Neural cell (in vitro differentiated cells): ENCODE measurements around the gene CCDC69. TPM values are rescaled to one million over a fixed set of nuclear protein-coding genes. Genes with fewer than 3 reads are reported as not detected.
"Not testable (repeated sequence)": the region's sequence is repeated elsewhere in the genome, so short reads cannot be mapped to it uniquely, and the experiment has no call there.

Source experiments
- H2AFZ ChIP-seq: fragments of 200-600, 300-800 bp; sonication (generic), shearing (Covaris generic); 2 replicates; pipeline ENCODE4 v1.6.0; 2014; ENCODE audit warnings: low read depth, mild to moderate bottlenecking, antibody characterized with exemption, low read length, moderate library complexity
- H3F3A ChIP-seq: fragments of 200-600 bp; shearing (Covaris generic); 2 replicates; pipeline ENCODE4 v1.6.1; 2016; ENCODE audit warnings: mild to moderate bottlenecking, moderate library complexity, mixed read lengths, antibody characterized with exemption, low read length; ENCODE audit not compliant: insufficient read depth, poor library complexity, severe bottlenecking
- H3K27ac ChIP-seq: fragments of 200-600, 300-800 bp; sonication (generic), shearing (Covaris generic); 2 replicates; pipeline ENCODE4 v1.5.1; 2014; ENCODE audit warnings: mild to moderate bottlenecking, low read length, moderate library complexity
- H3K27me3 ChIP-seq: fragments of 300-800, 200-600 bp; sonication (generic), shearing (Covaris generic); 2 replicates; pipeline ENCODE4 v1.6.0; 2014; ENCODE audit warnings: mild to moderate bottlenecking, low read depth, low read length, moderate library complexity; ENCODE audit not compliant: insufficient read depth
- H3K36me3 ChIP-seq: fragments of 300-800, 200-600 bp; sonication (generic), shearing (Covaris generic); 2 replicates; pipeline ENCODE4 v1.5.1; 2014; ENCODE audit warnings: mild to moderate bottlenecking, antibody characterized with exemption, low read length, moderate library complexity; ENCODE audit not compliant: insufficient read depth
- H3K4me2 ChIP-seq: fragments of 300-800, 200-600 bp; sonication (generic), shearing (Covaris generic); 2 replicates; pipeline ENCODE4 v1.6.0; 2014; ENCODE audit warnings: mild to moderate bottlenecking, low read length
- H3K4me3 ChIP-seq: fragments of 300-800, 200-600 bp; sonication (generic), shearing (Covaris generic); 2 replicates; pipeline ENCODE4 v1.5.1; 2014; ENCODE audit warnings: mild to moderate bottlenecking, low read length, moderate library complexity
- H3K79me2 ChIP-seq: fragments of 200-600 bp; shearing (Covaris generic); replicated peaks from 2 replicates; pipeline ENCODE4 v1.6.0; 2014; ENCODE audit warnings: mild to moderate bottlenecking, low read length, moderate library complexity; ENCODE audit not compliant: insufficient read depth
- H3K9ac ChIP-seq: fragments of 300-800, 200-600 bp; sonication (generic), shearing (Covaris generic); 2 replicates; pipeline ENCODE4 v1.6.1; 2016; ENCODE audit warnings: mild to moderate bottlenecking, low read length, mixed read lengths
- H3K9me2 ChIP-seq: fragments of 200-600 bp; shearing (Covaris generic); 2 replicates; pipeline ENCODE4 v1.6.1; 2016; ENCODE audit warnings: mild to moderate bottlenecking, low read length, mixed read lengths; ENCODE audit not compliant: insufficient read depth
- H3K9me3 ChIP-seq: fragments of 200-600, 300-800 bp; sonication (generic), shearing (Covaris generic); 2 replicates; pipeline ENCODE4 v1.6.1; 2016; ENCODE audit warnings: mild to moderate bottlenecking, mixed run types, low read length, moderate library complexity, mixed read lengths
- H4K20me1 ChIP-seq: fragments of 200-600 bp; shearing (Covaris generic); 2 replicates; pipeline ENCODE4 v1.6.1; 2016; ENCODE audit warnings: mild to moderate bottlenecking, mixed run types; ENCODE audit not compliant: insufficient read depth
- EP300 ChIP-seq: fragments of 450-650 bp; conservative IDR thresholded peaks from 2 replicates; pipeline ENCODE4 v1.6.1; 2014; ENCODE audit warnings: antibody characterized with exemption, mild to moderate bottlenecking, moderate library complexity; ENCODE audit not compliant: poor library complexity, severe bottlenecking
- EZH2 ChIP-seq: fragments of 200-600, 300-800 bp; shearing (Covaris generic), sonication (generic); IDR thresholded peaks from 2 replicates; pipeline ENCODE4 v1.6.1; 2014; ENCODE audit warnings: antibody characterized with exemption, low read length, borderline replicate concordance, mild to moderate bottlenecking; ENCODE audit not compliant: insufficient read depth, poor library complexity, severe bottlenecking
- MXI1 ChIP-seq: fragments of 450-650 bp; conservative IDR thresholded peaks from 2 replicates; pipeline ENCODE4 v1.6.1; 2014; ENCODE audit warnings: antibody characterized with exemption, mild to moderate bottlenecking; ENCODE audit not compliant: poor library complexity, severe bottlenecking
- POLR2AphosphoS5 ChIP-seq: IDR thresholded peaks from 2 replicates; pipeline ENCODE4 v1.6.1; 2012
- RAD21 ChIP-seq: fragments of 450-650 bp; conservative IDR thresholded peaks from 2 replicates; pipeline ENCODE4 v1.6.1; 2014; ENCODE audit warnings: antibody characterized with exemption, mild to moderate bottlenecking, moderate library complexity
- REST ChIP-seq: IDR thresholded peaks from 2 replicates; pipeline ENCODE4 v1.6.1; 2012; ENCODE audit warnings: borderline replicate concordance
- SMC3 ChIP-seq: fragments of 450-650 bp; conservative IDR thresholded peaks from 2 replicates; pipeline ENCODE4 v1.6.1; 2014; ENCODE audit warnings: antibody characterized with exemption, mild to moderate bottlenecking, moderate library complexity; ENCODE audit not compliant: poor library complexity
- TAF1 ChIP-seq: IDR thresholded peaks from 2 replicates; pipeline ENCODE4 v1.6.1; 2012; ENCODE audit warnings: low read depth
- polyA plus RNA-seq: library from polyadenylated mRNA; depleted of rRNA; stranded (reverse); fragments of >200 nt; gene quantifications from 2 replicates; pipeline ENCODE4 v1.2.3, GENCODE V29; 2014
- TF ChIP-seq, protein P1 (sequence below): fragments of 450-650 bp; IDR thresholded peaks from 2 replicates; pipeline ENCODE4 v1.5.1; 2014; ENCODE audit warnings: antibody characterized with exemption, mild to moderate bottlenecking, moderate library complexity; ENCODE audit not compliant: poor library complexity, severe bottlenecking

Gene CCDC69
- polyA plus RNA-seq, 1 donor from 2014 or later: not detected

GRCh38 chr5:151178777-151179488, 45.0 kb downstream of the CCDC69 start:
- no peaks in the 10 kb centered on the region for H3K9me3 ChIP-seq
- H3K4me2 ChIP-seq: no peak overlapping the region
- no peak overlapping the region for H3K27ac ChIP-seq
- TF ChIP-seq SMC3 (no peak), REST (no peak), EP300 (no peak), RAD21 (no peak), MXI1 (no peak), EZH2 (no peak), TAF1 (no peak), POLR2AphosphoS5 (no peak)
- TF ChIP-seq, protein P1, sequence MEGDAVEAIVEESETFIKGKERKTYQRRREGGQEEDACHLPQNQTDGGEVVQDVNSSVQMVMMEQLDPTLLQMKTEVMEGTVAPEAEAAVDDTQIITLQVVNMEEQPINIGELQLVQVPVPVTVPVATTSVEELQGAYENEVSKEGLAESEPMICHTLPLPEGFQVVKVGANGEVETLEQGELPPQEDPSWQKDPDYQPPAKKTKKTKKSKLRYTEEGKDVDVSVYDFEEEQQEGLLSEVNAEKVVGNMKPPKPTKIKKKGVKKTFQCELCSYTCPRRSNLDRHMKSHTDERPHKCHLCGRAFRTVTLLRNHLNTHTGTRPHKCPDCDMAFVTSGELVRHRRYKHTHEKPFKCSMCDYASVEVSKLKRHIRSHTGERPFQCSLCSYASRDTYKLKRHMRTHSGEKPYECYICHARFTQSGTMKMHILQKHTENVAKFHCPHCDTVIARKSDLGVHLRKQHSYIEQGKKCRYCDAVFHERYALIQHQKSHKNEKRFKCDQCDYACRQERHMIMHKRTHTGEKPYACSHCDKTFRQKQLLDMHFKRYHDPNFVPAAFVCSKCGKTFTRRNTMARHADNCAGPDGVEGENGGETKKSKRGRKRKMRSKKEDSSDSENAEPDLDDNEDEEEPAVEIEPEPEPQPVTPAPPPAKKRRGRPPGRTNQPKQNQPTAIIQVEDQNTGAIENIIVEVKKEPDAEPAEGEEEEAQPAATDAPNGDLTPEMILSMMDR: no peak
- H3K9me2 ChIP-seq: no peaks in the 10 kb centered on the region
- no peaks in the 10 kb centered on the region for H3K36me3 ChIP-seq
- H3K9ac ChIP-seq: no peak overlapping the region
- H3K27me3 ChIP-seq: no peaks in the 10 kb centered on the region
- H3K79me2 ChIP-seq: no peaks in the 10 kb centered on the region
- no peaks in the 10 kb centered on the region for H4K20me1 ChIP-seq
- no peak overlapping the region for H2AFZ ChIP-seq
- no peaks in the 10 kb centered on the region for H3F3A ChIP-seq
- H3K4me3 ChIP-seq: no peak overlapping the region

DNA sequence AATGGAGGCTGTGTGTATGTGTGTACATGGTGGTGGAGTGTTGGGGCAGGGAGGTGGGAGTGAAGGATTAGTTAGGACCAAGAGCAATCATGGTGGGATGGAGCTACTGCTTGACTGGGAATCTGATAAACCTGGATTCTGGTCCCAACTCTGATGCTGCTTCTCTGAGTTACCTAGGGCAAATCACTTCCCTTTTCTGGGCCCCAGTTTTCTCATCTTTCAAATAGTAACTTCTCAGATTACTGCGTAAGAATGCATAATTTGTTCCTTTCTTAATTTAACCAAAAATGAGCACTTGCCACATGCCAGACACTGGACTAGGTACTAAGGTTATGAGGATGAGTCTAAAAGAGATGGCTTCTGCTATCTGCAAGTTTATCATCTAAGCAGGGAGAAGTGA, 45.5 kb downstream of the CCDC69 start:
- Histone ChIP-seq H3K27me3 (no peaks in the 10 kb centered on the region), H3K36me3 (no peaks in the 10 kb centered on the region), H2AFZ (no peak overlapping the region), H3F3A (no peaks in the 10 kb centered on the region), H3K27ac (no peak overlapping the region), H3K9me3 (no peaks in the 10 kb centered on the region), H3K9me2 (no peaks in the 10 kb centered on the region), H3K79me2 (no peaks in the 10 kb centered on the region), H3K9ac (no peak overlapping the region), H3K4me2 (no peak overlapping the region), H3K4me3 (no peak overlapping the region), H4K20me1 (no peaks in the 10 kb centered on the region)
- no peak for TF ChIP-seq TAF1
- no peak for TF ChIP-seq REST
- TF ChIP-seq, protein P1: no peak
- TF ChIP-seq SMC3: no peak
- TF ChIP-seq MXI1: no peak
- no peak for TF ChIP-seq EP300
- TF ChIP-seq EZH2: no peak
- no peak for TF ChIP-seq RAD21

DNA sequence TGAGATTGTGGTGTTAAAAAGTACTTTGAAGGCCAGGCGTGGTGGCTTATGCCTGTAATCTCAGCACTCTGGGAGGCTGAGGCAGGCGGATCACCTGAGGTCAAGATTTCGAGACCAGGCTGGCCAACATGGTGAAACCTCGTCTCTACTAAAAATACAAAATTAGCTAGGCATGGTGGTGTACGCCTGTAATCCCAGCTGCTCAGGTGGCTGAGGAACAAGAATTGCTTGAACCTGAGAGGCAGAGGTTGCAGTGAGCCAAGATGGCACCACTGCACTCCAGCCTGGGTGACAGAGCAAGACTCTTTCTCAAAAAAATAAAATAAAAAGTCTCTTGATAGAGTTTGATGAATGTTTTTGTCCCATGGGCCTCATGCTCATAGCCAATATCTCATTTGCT, 47.6 kb downstream of the CCDC69 start:
- H3K27me3 ChIP-seq, H4K20me1 ChIP-seq, H3K79me2 ChIP-seq, H3K36me3 ChIP-seq, H3K9me3 ChIP-seq, H3F3A ChIP-seq, H2AFZ ChIP-seq, H3K9ac ChIP-seq, H3K9me2 ChIP-seq, H3K4me3 ChIP-seq, H3K4me2 ChIP-seq, H3K27ac ChIP-seq: not testable (repeated sequence)
